H54 (cell line): ENCODE results near the gene SLC38A1.
"Not testable (repeated sequence)": the region's sequence is repeated elsewhere in the genome, so short reads cannot be mapped to it uniquely, and the experiment has no call there.

ENCODE experiments used
- DNase-seq: peaks from one replicate; pipeline ENCODE4 v3.0.0; 2011; ENCODE audit warnings: low spot score, mixed read lengths; ENCODE audit not compliant: insufficient read length
- FAIRE-seq: peaks from 3 replicates; lab custom pipeline; 2011; peaks lifted over from hg19 to GRCh38; lab: Jason Lieb, UNC
- POLR2A ChIP-seq: IDR thresholded peaks from 2 replicates; pipeline ENCODE4 v1.6.1; 2011; ENCODE audit warnings: low read depth, mild to moderate bottlenecking, low read length

The SLC38A1 gene

GRCh38 chr12:46198913-46199312 lies 69.9 kb downstream of the SLC38A1 start:
- FAIRE-seq: no peak
- TF ChIP-seq POLR2A: no peak
- no peak for DNase-seq

- TF ChIP-seq POLR2A: no peak
- FAIRE-seq: no peak
- no peak for DNase-seq
Measured at GRCh38 chr12:46197883-46198282, 71.0 kb downstream of the SLC38A1 start.

GRCh38 chr12:46190533-46190932 lies 78.3 kb downstream of the SLC38A1 start:
- not testable (repeated sequence) for FAIRE-seq, DNase-seq

- no peak for FAIRE-seq
- no peak for DNase-seq
- no peak for TF ChIP-seq POLR2A
Measured at GRCh38 chr12:46188170-46188569, 80.7 kb downstream of the SLC38A1 start.

GRCh38 chr12:46187023-46187422 lies 81.8 kb downstream of the SLC38A1 start:
- no peak for TF ChIP-seq POLR2A
- DNase-seq: no peak
- peak; percentile 20 for FAIRE-seq

- DNase-seq: no peak
Measured at GRCh38 chr12:46186088-46186487, 82.8 kb downstream of the SLC38A1 start.

GRCh38 chr12:46185686-46186085 lies 83.2 kb downstream of the SLC38A1 start:
- no peak for TF ChIP-seq POLR2A
- FAIRE-seq: no peak
- DNase-seq: no peak

More at GRCh38 chr12:46186088-46186487, 82.8 kb downstream of the SLC38A1 start:
- TF ChIP-seq POLR2A: no peak
- no peak for FAIRE-seq

- DNase-seq (no peak), FAIRE-seq (no peak)
- TF ChIP-seq POLR2A: no peak
Measured at GRCh38 chr12:46184798-46185595, 83.8 kb downstream of the SLC38A1 start.

GRCh38 chr12:46183112-46183511 lies 85.7 kb downstream of the SLC38A1 start:
- FAIRE-seq (peak; percentile 48), DNase-seq (no peak)
- TF ChIP-seq POLR2A: no peak

GRCh38 chr12:46181465-46181864 lies 87.4 kb downstream of the SLC38A1 start:
- TF ChIP-seq POLR2A: no peak
- DNase-seq: no peak
- no peak for FAIRE-seq

GRCh38 chr12:46179693-46180452 lies 89.0 kb downstream of the SLC38A1 start:
- DNase-seq (no peak), FAIRE-seq (no peak)
- no peak for TF ChIP-seq POLR2A

- no peak for TF ChIP-seq POLR2A
- DNase-seq: no peak
- peak; percentile 33 for FAIRE-seq
Measured at GRCh38 chr12:46177837-46178608, 90.8 kb downstream of the SLC38A1 start.

GRCh38 chr12:46177025-46177424 lies 91.8 kb downstream of the SLC38A1 start:
- TF ChIP-seq POLR2A: no peak
- DNase-seq (no peak), FAIRE-seq (no peak)

GRCh38 chr12:46174919-46175318 lies 93.9 kb downstream of the SLC38A1 start:
- no peak for DNase-seq
- no peak for FAIRE-seq
- no peak for TF ChIP-seq POLR2A
